Eye (tissue), 1 donor: ENCODE results near the gene ITGA5.

ENCODE experiments used
- DNase-seq: peaks from one replicate; pipeline ENCODE4 v3.0.0-alpha.2; 2015

Gene ITGA5

DNA sequence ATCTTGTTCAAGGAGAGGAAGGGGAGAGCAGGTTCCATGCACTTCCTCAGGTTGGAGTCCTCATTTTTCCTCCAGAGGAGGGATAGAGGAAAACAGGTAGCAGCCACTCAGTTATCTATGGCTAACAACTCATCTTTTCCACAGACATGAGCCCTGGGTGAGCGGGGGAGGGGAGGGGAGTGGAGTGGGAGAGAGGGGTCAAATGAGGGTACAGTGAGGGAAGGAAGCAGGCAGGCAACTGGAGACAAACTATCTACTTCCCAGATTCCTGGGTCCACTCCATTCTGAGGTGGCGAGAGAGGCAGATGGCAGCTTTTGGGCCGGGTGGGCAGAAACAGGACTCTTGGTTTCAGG lies 32.0 kb downstream of the ITGA5 start:
- peak; percentile 39 for DNase-seq

GRCh38 chr12:54386403-54387113 lies 32.5 kb downstream of the ITGA5 start:
- DNase-seq: no peak

DNA sequence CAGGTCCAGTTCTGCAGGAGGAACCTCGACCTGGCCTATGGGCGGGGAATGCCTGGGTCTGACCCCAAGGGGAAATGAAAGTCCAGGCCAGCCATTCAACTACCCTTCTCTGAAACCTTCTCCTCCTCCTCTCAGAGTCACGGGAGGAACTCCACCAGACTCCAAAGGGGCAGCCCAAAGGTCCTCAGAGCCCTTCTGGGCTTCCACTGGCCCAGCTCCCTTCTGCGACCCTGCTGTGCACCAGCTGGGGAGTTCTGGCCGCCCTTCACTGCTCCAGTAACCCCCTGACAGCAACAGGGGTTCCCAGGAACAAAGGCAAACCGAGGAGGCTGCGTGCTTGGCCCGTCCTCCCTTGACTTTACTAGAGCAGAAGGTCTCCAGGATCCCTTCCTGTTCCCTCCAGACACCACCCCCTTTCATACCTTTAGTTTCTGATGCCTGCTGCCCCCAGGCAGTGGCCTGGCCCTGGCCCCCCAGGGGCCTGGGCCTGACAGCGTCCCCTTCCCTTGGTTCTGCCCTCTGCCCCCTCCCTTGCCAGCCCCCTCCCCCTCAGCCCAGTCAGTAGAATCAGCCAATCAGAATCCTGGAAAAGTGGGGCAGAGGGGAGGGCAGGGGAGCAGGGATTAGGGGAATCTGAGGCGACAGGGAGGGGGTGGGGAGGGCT lies 33.7 kb downstream of the ITGA5 start:
- peak; percentile 94 for DNase-seq

- peak; percentile 56 for DNase-seq
Measured at GRCh38 chr12:54384591-54385041, 34.5 kb downstream of the ITGA5 start, which contains the start of gene ZNF385A. Gene ZNF385A (minus strand): TSS chr12:54384733. CDS start chr12:54384514, 219 bp downstream.

- no peak for DNase-seq
Measured at GRCh38 chr12:54383041-54383609, 35.9 kb downstream of the ITGA5 start.

- no peak for DNase-seq
Measured at GRCh38 chr12:54381136-54381535, 37.9 kb downstream of the ITGA5 start.

DNA sequence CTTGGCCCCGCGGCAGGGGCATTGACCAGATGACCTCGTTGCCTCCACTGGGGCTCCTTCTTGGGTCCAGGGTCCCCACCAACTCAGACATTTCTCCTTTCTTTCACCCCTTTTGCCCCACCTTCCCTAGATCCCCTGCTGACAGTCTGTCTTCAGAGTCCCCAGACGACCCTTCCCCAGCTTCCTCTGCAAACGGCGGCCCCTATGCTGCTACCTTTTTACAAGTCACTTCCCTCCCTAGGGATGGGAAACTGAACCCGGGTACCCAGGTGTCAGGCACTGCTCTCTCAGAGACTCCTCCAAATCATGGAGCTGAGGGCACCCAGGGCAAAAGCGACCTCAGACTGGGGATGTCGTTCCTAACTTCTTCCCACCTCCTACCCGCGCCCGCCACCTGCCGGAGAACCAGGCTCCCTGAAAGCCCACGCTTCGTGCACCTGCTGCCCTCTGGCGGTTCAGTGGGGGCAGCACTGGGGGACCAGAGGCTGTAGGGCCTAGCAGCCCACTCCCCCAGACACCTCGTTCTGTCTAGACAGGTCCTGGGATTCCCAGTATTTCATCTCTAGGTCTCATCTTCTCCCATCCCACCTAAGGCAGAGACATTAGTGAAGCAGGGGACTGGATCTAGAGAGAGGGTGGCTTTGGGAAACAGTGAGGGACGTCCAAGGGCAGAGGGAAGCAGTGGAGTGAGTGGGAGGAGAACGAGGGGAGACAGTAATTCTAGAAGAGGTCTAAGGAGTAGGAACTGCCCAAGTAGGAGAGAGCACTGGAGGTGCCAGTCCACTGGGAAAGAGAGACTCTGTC lies 39.5 kb downstream of the ITGA5 start:
- DNase-seq: peak; percentile 97

GRCh38 chr12:54378796-54379397 lies 40.2 kb downstream of the ITGA5 start:
- peak; percentile 76 for DNase-seq

GRCh38 chr12:54377797-54378515 lies 41.1 kb downstream of the ITGA5 start:
- no peak for DNase-seq

- no peak for DNase-seq
Measured at GRCh38 chr12:54377007-54377406, 42.1 kb downstream of the ITGA5 start.

GRCh38 chr12:54376596-54376995 lies 42.5 kb downstream of the ITGA5 start:
- no peak for DNase-seq

DNA sequence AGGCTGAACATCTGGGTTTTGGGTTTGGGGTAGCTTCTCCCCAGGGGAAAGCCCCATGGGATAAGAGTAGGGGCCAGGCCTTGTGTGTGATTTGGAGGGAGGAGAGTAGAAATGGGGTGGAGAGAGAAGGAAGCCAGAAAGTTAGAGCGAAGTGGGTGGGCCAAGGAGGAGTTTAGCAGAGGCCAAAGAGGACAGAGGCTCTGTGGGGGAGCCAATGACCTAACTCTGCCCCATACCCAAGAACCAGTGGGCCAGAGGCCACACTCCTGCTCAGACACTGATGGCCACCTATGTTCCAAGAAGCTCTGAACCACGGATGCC lies 43.8 kb downstream of the ITGA5 start:
- no peak for DNase-seq

GRCh38 chr12:54374562-54375258 lies 44.4 kb downstream of the ITGA5 start:
- DNase-seq: peak; percentile 43

DNA sequence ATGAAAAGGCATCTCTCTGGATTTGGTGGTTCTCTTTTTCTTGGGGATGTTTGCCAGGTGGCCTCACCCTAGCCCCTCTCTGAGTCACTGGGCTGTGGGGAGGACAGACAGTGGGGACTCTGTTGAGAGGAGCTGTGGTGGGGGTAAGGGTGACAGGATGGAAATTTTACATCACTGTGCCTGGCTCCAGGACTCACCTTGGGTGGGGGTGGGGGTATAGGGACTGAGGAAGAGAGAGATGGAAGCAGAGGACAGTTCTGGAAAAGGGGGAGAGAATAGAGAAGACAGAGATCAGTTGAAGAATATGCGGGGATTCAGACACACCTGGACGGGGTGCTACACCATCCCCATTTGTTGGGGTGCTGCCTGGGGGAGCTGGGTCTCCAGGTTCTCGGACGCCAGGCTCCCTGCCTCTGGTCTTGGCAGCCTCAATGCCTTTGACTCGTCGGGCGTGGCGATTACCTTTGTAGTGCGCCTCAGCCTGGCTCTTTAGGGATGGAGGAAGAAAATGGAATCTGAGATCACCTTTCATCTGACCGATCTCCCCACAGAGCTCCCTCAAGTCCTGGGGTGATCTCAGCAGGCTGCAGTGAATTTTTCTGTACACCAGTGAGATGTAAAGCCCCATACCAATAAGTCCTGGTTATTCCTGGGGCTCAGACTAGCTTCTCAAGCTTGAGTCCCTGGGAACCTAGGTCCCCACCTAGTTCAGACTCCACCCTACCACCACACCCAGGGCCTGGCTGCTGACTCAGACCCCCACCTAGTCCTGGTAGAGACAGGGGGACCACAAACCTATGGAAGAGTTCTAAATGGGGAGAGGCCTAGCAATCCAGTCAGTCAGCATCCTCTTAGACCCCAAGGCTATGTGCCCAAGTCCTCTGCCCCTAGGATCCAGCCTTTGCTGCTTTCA lies 45.2 kb downstream of the ITGA5 start:
- DNase-seq: no peak

- DNase-seq: no peak
Measured at GRCh38 chr12:54372113-54372806, 46.8 kb downstream of the ITGA5 start.

- DNase-seq: peak; percentile 46
Measured at GRCh38 chr12:54371328-54372112, 47.5 kb downstream of the ITGA5 start.

GRCh38 chr12:54370171-54370730 lies 48.8 kb downstream of the ITGA5 start:
- DNase-seq: peak; percentile 92

- DNase-seq: no peak
Measured at GRCh38 chr12:54369597-54370131, 49.4 kb downstream of the ITGA5 start.
